ENCODE results near the gene SLC12A3. TPM values are rescaled to one million over a fixed set of nuclear protein-coding genes. Genes with fewer than 3 reads are reported as not detected.

SLC12A3 gene
- total and polyA plus RNA-seq, 5 donors from 2014 or later, result not detected

DNA sequence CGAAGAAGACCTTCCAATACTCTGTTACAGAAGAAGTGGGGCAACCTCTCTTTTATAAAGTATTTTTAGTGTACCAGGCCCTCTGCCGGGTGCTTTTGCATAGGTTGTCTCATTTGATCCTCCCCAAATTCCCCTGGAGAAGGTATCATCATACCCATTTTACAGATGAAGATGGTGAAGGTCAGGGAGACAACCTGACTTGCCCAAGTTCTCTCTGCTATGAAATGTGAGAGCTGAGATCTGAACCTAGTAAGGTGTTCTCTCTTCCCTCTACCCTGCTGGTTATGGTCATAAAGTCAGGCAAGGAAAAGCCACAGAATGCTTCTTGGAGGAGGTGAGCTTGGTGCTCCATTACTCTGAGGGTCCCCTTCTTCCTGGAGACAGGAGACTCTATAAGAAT lies 38.9 kb downstream of the SLC12A3 start:
- no peak overlapping the region for H3K4me3 ChIP-seq (ENCODE audit: low read depth, low read length)
- Mint-ChIP-seq H3K27ac (peak overlapping the region in 1 of 3 donors; percentile 38), H3K4me1 (peaks cover 0 to 13% (median 3%) of the 10 kb centered on the region in 4 donors), H3K27me3 (peaks cover 22% of the 10 kb centered on the region), H3K9me3 (peaks cover 0 to 3% (median 0%) of the 10 kb centered on the region in 7 donors), H3K36me3 (no peaks in the 10 kb centered on the region), H3K4me3 (peak overlapping the region in 1 of 4 donors; percentile 18)
- no peaks in the 10 kb centered on the region for H3K36me3 ChIP-seq (ENCODE audit: control insufficient read depth, insufficient read depth, low read length)
- DNase-seq (no peak), ATAC-seq (ENCODE audit: low read depth in 2 of 2) (no peak)
- peaks cover 2% of the 10 kb centered on the region for H3K27me3 ChIP-seq (ENCODE audit: control insufficient read depth, insufficient read depth, low read length)
- no peak overlapping the region for H3K27ac ChIP-seq (ENCODE audit: insufficient read depth, low read length, poor library complexity, severe bottlenecking)
- peaks cover 1% of the 10 kb centered on the region for H3K4me1 ChIP-seq (ENCODE audit: control insufficient read depth, insufficient read depth, low read length, poor library complexity, severe bottlenecking)
- no peaks in the 10 kb centered on the region for H3K9me3 ChIP-seq (ENCODE audit: control insufficient read depth in 2 of 2, low read length in 2 of 2)

DNA sequence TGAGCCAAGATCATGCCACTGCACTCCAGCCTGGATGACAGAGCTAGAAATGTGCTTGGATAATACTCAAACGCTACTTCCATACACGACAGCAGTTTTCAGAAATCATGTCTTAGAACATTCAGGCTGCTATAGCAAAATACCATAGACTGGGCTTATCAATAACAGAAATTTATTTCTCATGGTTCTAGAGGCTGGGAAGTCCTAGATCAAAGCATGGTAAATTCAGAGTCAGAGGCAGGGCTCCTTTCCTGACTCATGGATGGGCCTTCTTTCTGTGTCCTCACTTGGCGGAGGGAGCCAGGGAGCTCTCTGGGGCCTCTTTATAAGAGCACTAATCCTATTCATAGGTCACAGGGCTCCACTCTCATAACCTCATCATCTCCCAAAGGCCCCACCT lies 42.4 kb downstream of the SLC12A3 start:
- Mint-ChIP-seq H3K4me1 (peaks cover 0 to 7% (median 0%) of the 10 kb centered on the region in 4 donors), H3K27me3 (peaks cover 16% of the 10 kb centered on the region), H3K9me3 (peaks cover 0 to 2% (median 0%) of the 10 kb centered on the region in 7 donors), H3K4me3 (no peak overlapping the region), H3K36me3 (no peaks in the 10 kb centered on the region), H3K27ac (no peak overlapping the region)
- Histone ChIP-seq H3K4me1 (ENCODE audit: control insufficient read depth, insufficient read depth, low read length, poor library complexity, severe bottlenecking) (no peaks in the 10 kb centered on the region), H3K36me3 (ENCODE audit: control insufficient read depth, insufficient read depth, low read length) (no peaks in the 10 kb centered on the region), H3K4me3 (ENCODE audit: low read depth, low read length) (no peak overlapping the region), H3K27me3 (ENCODE audit: control insufficient read depth, insufficient read depth, low read length) (no peaks in the 10 kb centered on the region), H3K9me3 (ENCODE audit: control insufficient read depth in 2 of 2, low read length in 2 of 2) (no peaks in the 10 kb centered on the region), H3K27ac (ENCODE audit: insufficient read depth, low read length, poor library complexity, severe bottlenecking) (no peak overlapping the region)
- DNase-seq (no peak), ATAC-seq (ENCODE audit: low read depth in 2 of 2) (no peak)

DNA sequence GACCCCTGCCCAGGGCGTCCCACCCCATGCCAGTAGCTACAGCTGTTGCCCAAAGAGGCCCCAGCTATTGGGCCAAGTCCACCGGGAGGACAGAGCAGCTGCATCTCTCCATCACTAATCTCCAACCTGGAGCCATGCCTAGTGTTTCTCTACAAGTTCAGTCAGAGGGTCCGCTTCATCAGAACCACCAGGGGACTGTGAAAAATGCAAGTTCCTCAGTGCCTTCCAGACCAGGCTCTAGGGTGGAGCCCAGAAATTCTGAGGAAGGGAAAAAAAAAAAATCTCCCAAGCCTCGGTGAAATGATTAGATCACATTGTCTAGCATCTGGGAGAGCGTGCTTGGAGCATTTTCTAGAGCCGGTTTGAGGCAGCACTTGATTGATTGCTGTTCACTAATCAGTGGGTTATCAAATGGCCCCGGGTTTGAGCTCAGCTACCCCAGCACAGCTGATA lies 44.5 kb downstream of the SLC12A3 start:
- Histone ChIP-seq H3K4me3 (ENCODE audit: low read depth, low read length) (no peak overlapping the region), H3K36me3 (ENCODE audit: control insufficient read depth, insufficient read depth, low read length) (no peaks in the 10 kb centered on the region), H3K27ac (ENCODE audit: insufficient read depth, low read length, poor library complexity, severe bottlenecking) (no peak overlapping the region), H3K9me3 (ENCODE audit: control insufficient read depth in 2 of 2, low read length in 2 of 2) (no peaks in the 10 kb centered on the region), H3K4me1 (ENCODE audit: control insufficient read depth, insufficient read depth, low read length, poor library complexity, severe bottlenecking) (no peaks in the 10 kb centered on the region), H3K27me3 (ENCODE audit: control insufficient read depth, insufficient read depth, low read length) (no peaks in the 10 kb centered on the region)
- ATAC-seq (ENCODE audit: low read depth in 2 of 2), result no peak
- H3K4me3 Mint-ChIP-seq, result no peak overlapping the region
- peaks cover 0 to 11% (median 2%) of the 10 kb centered on the region in 4 donors for H3K4me1 Mint-ChIP-seq
- H3K27ac Mint-ChIP-seq, result no peak overlapping the region
- H3K27me3 Mint-ChIP-seq, result peaks cover 16% of the 10 kb centered on the region
- no peaks in the 10 kb centered on the region for H3K36me3 Mint-ChIP-seq
- no peak for DNase-seq
- peaks cover 0 to 2% (median 0%) of the 10 kb centered on the region in 7 donors for H3K9me3 Mint-ChIP-seq

DNA sequence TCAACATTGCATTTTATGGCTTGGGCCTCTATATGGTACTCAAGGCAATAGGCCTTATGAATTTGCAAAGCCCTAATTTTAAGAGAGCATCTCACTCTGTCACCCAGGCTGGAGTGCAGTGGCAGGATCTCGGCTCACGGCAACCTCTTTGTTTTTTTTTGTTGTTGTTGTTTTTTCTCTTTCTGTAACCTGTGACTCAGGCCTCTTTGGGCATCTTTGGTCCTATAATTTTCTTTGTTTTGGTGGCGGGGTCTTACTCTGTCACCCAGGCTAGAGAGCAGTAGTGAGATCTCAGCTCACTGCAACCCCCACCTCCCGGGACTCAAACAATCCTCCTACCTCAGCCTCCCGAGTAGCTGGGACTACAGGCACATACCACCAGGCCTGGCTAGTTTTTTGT lies 45.1 kb downstream of the SLC12A3 start:
- no peak overlapping the region for H3K27ac ChIP-seq (ENCODE audit: insufficient read depth, low read length, poor library complexity, severe bottlenecking)

DNA sequence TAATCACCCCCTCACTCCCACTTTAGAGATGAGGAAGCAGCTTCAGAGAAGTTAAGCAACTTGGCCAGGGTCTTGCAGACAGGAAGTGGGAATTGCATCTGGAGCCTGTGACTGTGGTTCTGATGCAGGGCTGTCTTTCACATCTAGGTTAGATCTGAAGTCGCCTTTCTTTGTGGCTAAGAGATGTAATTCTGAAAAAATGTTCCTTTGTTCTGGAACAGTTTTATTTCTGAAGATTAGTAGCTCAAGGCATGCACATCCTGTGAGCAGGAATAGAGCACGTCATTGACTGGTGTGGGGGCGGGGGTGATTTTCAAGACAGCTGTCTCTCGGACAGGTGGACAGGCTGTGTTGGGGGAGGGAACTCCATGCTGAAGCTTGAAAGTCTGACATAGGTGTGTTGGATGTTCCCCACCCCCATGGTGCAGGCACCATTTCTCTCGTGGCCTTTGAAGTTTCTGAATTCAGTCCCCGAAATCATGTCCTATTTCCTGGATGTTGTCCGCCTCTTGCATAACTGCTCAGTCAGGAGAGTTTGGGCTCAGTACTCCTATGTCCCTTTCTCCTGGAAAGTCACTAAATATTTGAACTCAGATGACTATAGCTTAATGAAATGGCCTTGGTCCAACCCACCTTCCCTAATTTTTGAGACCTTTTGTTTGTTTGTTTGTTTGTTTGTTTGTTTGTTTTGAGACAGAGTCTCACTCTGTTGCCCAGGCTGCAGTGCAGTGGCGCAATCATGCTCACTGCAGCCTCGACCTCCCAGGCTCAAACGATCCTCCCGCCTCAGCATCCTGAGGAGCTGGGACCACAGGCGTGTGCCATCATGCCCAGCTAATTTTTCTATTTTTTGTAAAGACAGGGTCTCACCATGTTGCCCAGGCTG lies 45.9 kb downstream of the SLC12A3 start:
- peaks cover 0 to 2% (median 0%) of the 10 kb centered on the region in 7 donors for H3K9me3 Mint-ChIP-seq
- no peaks in the 10 kb centered on the region for H3K36me3 ChIP-seq (ENCODE audit: control insufficient read depth, insufficient read depth, low read length)
- ATAC-seq (ENCODE audit: low read depth in 2 of 2), result no peak
- H3K4me1 Mint-ChIP-seq, result peaks cover 0 to 12% (median 2%) of the 10 kb centered on the region in 4 donors
- H3K27ac Mint-ChIP-seq, result peak overlapping the region in 2 of 3 donors; percentile 20 to 58
- no peak overlapping the region for H3K4me3 ChIP-seq (ENCODE audit: low read depth, low read length)
- H3K27ac ChIP-seq (ENCODE audit: insufficient read depth, low read length, poor library complexity, severe bottlenecking), result no peak overlapping the region
- no peaks in the 10 kb centered on the region for H3K36me3 Mint-ChIP-seq
- H3K27me3 ChIP-seq (ENCODE audit: control insufficient read depth, insufficient read depth, low read length), result no peaks in the 10 kb centered on the region
- no peaks in the 10 kb centered on the region for H3K9me3 ChIP-seq (ENCODE audit: control insufficient read depth in 2 of 2, low read length in 2 of 2)
- no peaks in the 10 kb centered on the region for H3K4me1 ChIP-seq (ENCODE audit: control insufficient read depth, insufficient read depth, low read length, poor library complexity, severe bottlenecking)
- DNase-seq, result no peak
- H3K4me3 Mint-ChIP-seq, result no peak overlapping the region
- H3K27me3 Mint-ChIP-seq, result peaks cover 16% of the 10 kb centered on the region

More for the DNA sequence above, 45.1 kb downstream of the SLC12A3 start:
- peaks cover 0 to 2% (median 0%) of the 10 kb centered on the region in 7 donors for H3K9me3 Mint-ChIP-seq
- H3K27ac Mint-ChIP-seq, result no peak overlapping the region
- no peaks in the 10 kb centered on the region for H3K27me3 ChIP-seq (ENCODE audit: control insufficient read depth, insufficient read depth, low read length)
- H3K9me3 ChIP-seq (ENCODE audit: control insufficient read depth in 2 of 2, low read length in 2 of 2), result no peaks in the 10 kb centered on the region
- no peak overlapping the region for H3K4me3 ChIP-seq (ENCODE audit: low read depth, low read length)
- DNase-seq, result no peak
- H3K36me3 Mint-ChIP-seq, result no peaks in the 10 kb centered on the region
- peaks cover 16% of the 10 kb centered on the region for H3K27me3 Mint-ChIP-seq
- H3K4me3 Mint-ChIP-seq, result no peak overlapping the region
- no peaks in the 10 kb centered on the region for H3K36me3 ChIP-seq (ENCODE audit: control insufficient read depth, insufficient read depth, low read length)
- ATAC-seq (ENCODE audit: low read depth in 2 of 2), result no peak
- peaks cover 0 to 11% (median 2%) of the 10 kb centered on the region in 4 donors for H3K4me1 Mint-ChIP-seq
- no peaks in the 10 kb centered on the region for H3K4me1 ChIP-seq (ENCODE audit: control insufficient read depth, insufficient read depth, low read length, poor library complexity, severe bottlenecking)

DNA sequence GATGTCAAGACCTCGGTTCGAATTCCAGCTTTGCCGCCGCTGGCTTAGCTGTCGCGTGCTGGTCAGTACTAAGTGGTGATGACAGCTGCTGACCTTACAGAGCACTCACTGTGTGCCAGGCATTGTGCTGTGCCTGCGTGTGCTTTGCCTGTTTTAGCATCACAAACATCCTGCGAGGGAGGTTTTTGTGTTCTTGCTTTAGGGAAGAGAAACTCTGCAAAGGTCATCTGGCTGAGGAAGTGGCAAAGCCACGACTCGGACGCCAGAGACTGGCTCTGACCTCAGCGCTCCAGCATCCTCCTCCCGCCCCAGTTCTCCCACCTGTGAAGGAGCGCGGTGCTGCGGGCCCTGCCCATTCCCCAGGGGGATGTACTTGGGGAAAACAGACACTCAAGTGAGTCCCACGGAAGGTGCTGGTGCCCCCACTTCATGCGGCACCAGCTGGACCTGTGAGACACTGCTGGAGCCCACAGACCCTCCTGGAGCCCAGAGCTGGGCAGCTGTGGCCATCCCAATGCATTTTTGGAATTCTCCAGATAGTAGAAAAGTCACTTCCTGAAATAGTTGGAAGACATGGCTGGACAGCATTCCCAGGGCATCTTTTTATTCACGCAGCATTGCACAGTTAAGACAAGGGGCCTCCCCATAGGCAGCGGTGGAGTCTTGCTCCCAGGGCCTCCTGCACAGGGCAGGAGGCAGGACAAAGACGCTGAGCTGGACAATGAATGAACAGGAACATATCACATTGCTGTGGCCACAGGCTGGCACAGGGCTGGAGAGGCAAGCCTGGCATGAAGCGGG lies 47.0 kb downstream of the SLC12A3 start:
- peak in 1 of 2 donors; percentile 38 for ATAC-seq (ENCODE audit: low read depth in 2 of 2)
- peak overlapping the region in 1 of 3 donors; percentile 56 for H3K27ac Mint-ChIP-seq
- H3K9me3 ChIP-seq (ENCODE audit: control insufficient read depth in 2 of 2, low read length in 2 of 2), result no peaks in the 10 kb centered on the region

DNA sequence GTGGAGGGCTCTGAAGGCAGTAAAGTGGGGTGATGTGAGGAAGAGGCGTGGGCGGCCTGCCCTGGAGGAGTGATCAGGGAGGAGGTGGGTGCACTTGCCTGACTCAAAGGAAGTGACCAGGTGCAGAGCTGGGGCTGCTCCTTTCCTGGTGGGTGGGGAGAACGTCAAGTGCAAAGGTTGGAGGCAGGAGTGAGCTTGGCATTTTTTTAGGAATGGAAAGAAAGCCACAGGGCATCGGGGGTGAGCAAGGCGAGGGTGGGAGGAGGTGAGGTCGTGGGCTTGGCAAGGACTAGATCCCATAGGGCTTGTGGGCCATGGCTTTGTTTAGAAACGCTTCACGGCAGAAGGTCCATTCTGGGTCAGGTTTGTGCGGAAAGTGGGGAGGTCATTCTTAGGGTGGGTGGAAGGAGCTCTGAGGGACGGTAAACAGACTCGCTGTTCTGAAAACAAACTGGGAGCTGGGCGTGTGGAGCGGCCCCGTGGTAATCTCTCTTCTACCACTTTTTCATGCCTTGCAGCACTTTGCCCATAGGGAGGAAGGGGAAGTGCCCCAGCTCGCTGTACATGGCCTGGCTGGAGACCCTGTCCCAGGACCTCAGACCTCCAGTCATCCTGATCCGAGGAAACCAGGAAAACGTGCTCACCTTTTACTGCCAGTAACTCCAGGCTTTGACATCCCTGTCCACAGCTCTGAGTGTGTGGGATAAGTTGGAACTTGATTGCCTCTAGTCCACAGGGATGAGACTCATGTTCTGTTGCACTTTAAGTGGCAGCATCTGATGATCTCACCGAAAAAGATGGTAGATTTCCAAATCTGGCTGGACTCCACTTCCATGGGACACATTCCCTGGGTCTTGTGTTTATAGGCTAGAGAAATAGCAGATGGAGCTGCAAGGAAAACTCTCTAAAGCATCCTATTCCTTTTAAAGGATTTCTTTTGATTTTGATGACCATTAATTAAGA lies 48.0 kb downstream of the SLC12A3 start:
- H3K36me3 ChIP-seq (ENCODE audit: control insufficient read depth, insufficient read depth, low read length), result no peaks in the 10 kb centered on the region
- DNase-seq, result no peak
- no peaks in the 10 kb centered on the region for H3K27me3 ChIP-seq (ENCODE audit: control insufficient read depth, insufficient read depth, low read length)
- Mint-ChIP-seq H3K36me3 (no peaks in the 10 kb centered on the region), H3K4me3 (no peak overlapping the region), H3K27ac (peak overlapping the region in 1 of 3 donors; percentile 56), H3K4me1 (peaks cover 8 to 30% (median 13%) of the 10 kb centered on the region in 4 donors), H3K27me3 (peaks cover 13% of the 10 kb centered on the region), H3K9me3 (no peaks in the 10 kb centered on the region)
- H3K4me1 ChIP-seq (ENCODE audit: control insufficient read depth, insufficient read depth, low read length, poor library complexity, severe bottlenecking), result peaks cover 14% of the 10 kb centered on the region
- no peaks in the 10 kb centered on the region for H3K9me3 ChIP-seq (ENCODE audit: control insufficient read depth in 2 of 2, low read length in 2 of 2)
- H3K4me3 ChIP-seq (ENCODE audit: low read depth, low read length), result no peak overlapping the region
- ATAC-seq (ENCODE audit: low read depth in 2 of 2), result no peak
- H3K27ac ChIP-seq (ENCODE audit: insufficient read depth, low read length, poor library complexity, severe bottlenecking), result no peak overlapping the region

More for the DNA sequence above, 47.0 kb downstream of the SLC12A3 start:
- peaks cover 7% of the 10 kb centered on the region for H3K4me1 ChIP-seq (ENCODE audit: control insufficient read depth, insufficient read depth, low read length, poor library complexity, severe bottlenecking)
- H3K27ac ChIP-seq (ENCODE audit: insufficient read depth, low read length, poor library complexity, severe bottlenecking), result no peak overlapping the region
- no peaks in the 10 kb centered on the region for H3K27me3 ChIP-seq (ENCODE audit: control insufficient read depth, insufficient read depth, low read length)
- H3K4me3 ChIP-seq (ENCODE audit: low read depth, low read length), result no peak overlapping the region
- Mint-ChIP-seq H3K9me3 (peaks cover 0 to 2% (median 0%) of the 10 kb centered on the region in 7 donors), H3K4me3 (no peak overlapping the region), H3K36me3 (no peaks in the 10 kb centered on the region), H3K4me1 (peaks cover 2 to 23% (median 7%) of the 10 kb centered on the region in 4 donors), H3K27me3 (peaks cover 12% of the 10 kb centered on the region)
- DNase-seq, result no peak
- H3K36me3 ChIP-seq (ENCODE audit: control insufficient read depth, insufficient read depth, low read length), result no peaks in the 10 kb centered on the region

Data from CD4-positive, CD25-positive, alpha-beta regulatory T cell (primary cell).